ENCODE data around the gene ZIC5.

The ZIC5 gene

DNA sequence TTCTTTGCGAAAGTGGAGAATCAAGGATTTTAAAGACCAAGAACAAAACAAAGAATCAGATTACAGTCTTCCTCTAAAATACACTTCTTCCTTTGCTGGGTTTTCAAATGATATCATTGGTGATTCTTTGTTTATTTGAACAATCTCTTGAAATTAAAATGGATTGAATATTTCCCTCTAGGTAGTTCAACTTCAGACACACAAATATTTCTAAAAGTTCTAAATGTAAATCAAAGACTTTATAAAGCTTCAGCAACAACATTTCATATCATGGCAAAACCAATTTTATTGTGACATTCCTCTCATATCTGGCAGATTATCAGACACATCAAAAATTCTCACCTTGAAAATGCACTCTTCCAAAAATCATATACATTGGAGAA is 23.1 kb upstream of the ZIC5 start:
- peaks cover 4% of the 10 kb centered on the region for H3K79me1 ChIP-seq (replicated peaks; ENCODE audit: low read length, poor library complexity, severe bottlenecking)
- no CpG with 5 or more reads among the region's 1 CpG for WGBS
- no peak overlapping the region for H3K4ac ChIP-seq (ENCODE audit: low read depth in 1 of 2, low read length in 2 of 2)

DNA sequence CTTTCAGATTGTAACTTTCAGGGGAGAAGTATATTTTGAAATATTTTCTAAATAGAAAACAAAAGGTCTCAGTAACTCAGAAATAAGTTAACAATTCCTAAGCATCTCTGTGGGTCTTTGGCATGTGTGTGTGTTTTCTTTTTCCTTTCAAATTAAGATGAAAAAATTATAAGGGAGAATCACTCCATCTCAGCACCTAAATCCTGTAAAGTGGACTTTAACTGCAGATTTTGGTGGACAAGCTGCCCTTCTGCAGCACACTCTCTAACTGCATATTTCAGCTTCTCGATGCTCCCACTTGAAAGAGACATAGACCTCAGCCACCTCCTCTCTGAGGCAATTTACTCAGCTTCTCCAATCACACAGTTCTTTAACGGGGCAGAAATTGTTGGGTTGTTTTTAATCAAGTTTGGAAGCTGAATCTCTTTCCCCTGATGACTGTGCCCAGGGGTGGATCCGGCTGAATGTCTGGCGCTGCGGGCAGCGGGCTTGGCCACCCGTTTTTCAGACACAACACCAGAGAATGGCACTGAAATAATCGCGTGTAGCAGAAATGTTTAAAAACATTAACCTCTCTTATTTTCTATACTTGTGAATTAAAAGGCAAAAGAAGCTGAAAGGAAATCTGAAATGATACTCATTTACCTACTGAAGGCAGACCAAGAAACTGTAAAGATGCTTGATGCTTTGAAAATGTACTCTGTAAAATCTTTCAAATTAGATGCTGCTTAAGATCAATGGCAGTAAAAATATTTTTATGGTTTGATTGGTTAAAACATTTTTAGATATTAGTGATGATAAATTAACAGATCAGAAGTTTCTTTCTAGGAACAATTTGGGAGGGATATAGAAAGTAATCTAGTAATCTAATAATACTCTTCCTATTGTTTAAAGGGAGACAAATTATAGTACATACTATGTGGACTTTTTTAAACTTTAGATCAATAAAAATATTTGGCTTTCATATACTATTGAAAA is 22.4 kb upstream of the ZIC5 start:
- Histone ChIP-seq H3K14ac (ENCODE audit: low read length in 2 of 2) (no peak overlapping the region), H3K27me3 (ENCODE audit: control insufficient read depth in 1 of 2, insufficient read depth in 1 of 2, low read length in 2 of 2) (peaks cover 0 to 100% of the 10 kb centered on the region in 2 experiments), H3K4ac (ENCODE audit: low read depth in 1 of 2, low read length in 2 of 2) (no peak overlapping the region), H3K9me3 (ENCODE audit: control insufficient read depth, low read length) (peaks cover 18% of the 10 kb centered on the region), H2AK5ac (ENCODE audit: low read length, severe bottlenecking) (peak overlapping the region; percentile 58), H2BK120ac (ENCODE audit: low read depth, low read length) (no peak overlapping the region), H3K27ac (ENCODE audit: low read length, poor library complexity, severe bottlenecking) (peak overlapping the region; percentile 86), H4K91ac (ENCODE audit: low read length) (no peak overlapping the region), H4K8ac (ENCODE audit: low read length) (no peak overlapping the region), H2AFZ (ENCODE audit: low read depth, low read length) (no peak overlapping the region), H3K9ac (ENCODE audit: low read length) (no peak overlapping the region), H3K36me3 (ENCODE audit: control insufficient read depth in 1 of 2, insufficient read depth in 2 of 2, low read depth in 1 of 2, low read length in 2 of 2) (no peaks in the 10 kb centered on the region), H3K4me1 (ENCODE audit: control insufficient read depth, insufficient read depth, low read depth, low read length) (peaks cover 30% of the 10 kb centered on the region), H3K4me2 (ENCODE audit: low read length, poor library complexity, severe bottlenecking) (peak overlapping the region; percentile 74), H3K4me3 (ENCODE audit: insufficient read depth in 1 of 2, low read depth in 1 of 2, low read length in 2 of 2) (no peak overlapping the region), H3K18ac (ENCODE audit: low read depth in 1 of 2, low read length in 2 of 2) (no peak overlapping the region), H3K79me1 (replicated peaks; ENCODE audit: low read length, poor library complexity, severe bottlenecking) (peaks cover 4% of the 10 kb centered on the region), H2BK5ac (ENCODE audit: low read depth, low read length, poor library complexity, severe bottlenecking) (peak overlapping the region; percentile 83), H2BK15ac (ENCODE audit: low read depth, poor library complexity, severe bottlenecking) (no peak overlapping the region), H3K23ac (ENCODE audit: low read length in 2 of 2) (no peak overlapping the region), H2BK12ac (ENCODE audit: low read length in 2 of 2) (no peak overlapping the region)
- WGBS: 0% methylated on average over 4 of the region's 9 CpGs
- no peak for DNase-seq

More for the DNA sequence above, 23.1 kb upstream of the ZIC5 start:
- H4K91ac ChIP-seq (ENCODE audit: low read length): no peak overlapping the region
- H3K27me3 ChIP-seq (ENCODE audit: control insufficient read depth in 1 of 2, insufficient read depth in 1 of 2, low read length in 2 of 2): peaks cover 0 to 98% of the 10 kb centered on the region in 2 experiments
- peaks cover 25% of the 10 kb centered on the region for H3K4me1 ChIP-seq (ENCODE audit: control insufficient read depth, insufficient read depth, low read depth, low read length)
- H2AK5ac ChIP-seq (ENCODE audit: low read length, severe bottlenecking): no peak overlapping the region
- no peak overlapping the region for H3K23ac ChIP-seq (ENCODE audit: low read length in 2 of 2)
- H3K9me3 ChIP-seq (ENCODE audit: control insufficient read depth, low read length): peaks cover 18% of the 10 kb centered on the region
- H2BK120ac ChIP-seq (ENCODE audit: low read depth, low read length): no peak overlapping the region
- H2BK5ac ChIP-seq (ENCODE audit: low read depth, low read length, poor library complexity, severe bottlenecking): no peak overlapping the region
- no peak overlapping the region for H2AFZ ChIP-seq (ENCODE audit: low read depth, low read length)
- H3K4me2 ChIP-seq (ENCODE audit: low read length, poor library complexity, severe bottlenecking): no peak overlapping the region
- H3K14ac ChIP-seq (ENCODE audit: low read length in 2 of 2): no peak overlapping the region
- H2BK15ac ChIP-seq (ENCODE audit: low read depth, poor library complexity, severe bottlenecking): no peak overlapping the region
- no peak overlapping the region for H4K8ac ChIP-seq (ENCODE audit: low read length)
- DNase-seq: no peak
- no peak overlapping the region for H3K27ac ChIP-seq (ENCODE audit: low read length, poor library complexity, severe bottlenecking)
- H3K36me3 ChIP-seq (ENCODE audit: control insufficient read depth in 1 of 2, insufficient read depth in 2 of 2, low read depth in 1 of 2, low read length in 2 of 2): no peaks in the 10 kb centered on the region
- H2BK12ac ChIP-seq (ENCODE audit: low read length in 2 of 2): no peak overlapping the region
- no peak overlapping the region for H3K9ac ChIP-seq (ENCODE audit: low read length)
- no peak overlapping the region for H3K4me3 ChIP-seq (ENCODE audit: insufficient read depth in 1 of 2, low read depth in 1 of 2, low read length in 2 of 2)
- H3K18ac ChIP-seq (ENCODE audit: low read depth in 1 of 2, low read length in 2 of 2): no peak overlapping the region

DNA sequence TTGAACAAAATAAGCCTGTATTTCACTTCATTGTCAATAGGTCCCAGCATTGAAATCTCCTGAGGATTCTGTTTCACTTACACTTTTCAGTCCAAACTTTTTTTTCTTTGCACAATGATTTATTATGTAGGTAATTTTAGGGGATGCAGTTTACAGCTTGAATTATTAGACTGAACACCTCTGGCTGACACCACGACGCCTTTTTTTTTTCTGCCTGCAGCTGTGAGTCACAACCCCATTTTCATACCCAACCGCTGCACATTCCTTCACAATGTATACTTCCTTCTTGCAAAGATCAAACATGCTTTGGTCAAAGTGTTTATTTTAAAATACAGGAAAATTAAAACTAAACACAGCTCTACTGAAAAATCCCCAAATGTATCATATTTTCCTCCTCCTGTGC is 21.4 kb upstream of the ZIC5 start:
- no peak overlapping the region for H3K14ac ChIP-seq (ENCODE audit: low read length in 2 of 2)
- peaks cover 4% of the 10 kb centered on the region for H3K79me1 ChIP-seq (replicated peaks; ENCODE audit: low read length, poor library complexity, severe bottlenecking)
- peak overlapping the region; percentile 89 for H3K27ac ChIP-seq (ENCODE audit: low read length, poor library complexity, severe bottlenecking)
- no peak overlapping the region for H3K4ac ChIP-seq (ENCODE audit: low read depth in 1 of 2, low read length in 2 of 2)
- no peak overlapping the region for H2BK15ac ChIP-seq (ENCODE audit: low read depth, poor library complexity, severe bottlenecking)
- H2BK12ac ChIP-seq (ENCODE audit: low read length in 2 of 2): no peak overlapping the region
- no peak overlapping the region for H4K91ac ChIP-seq (ENCODE audit: low read length)
- no peak overlapping the region for H3K9ac ChIP-seq (ENCODE audit: low read length)
- no peak overlapping the region for H3K18ac ChIP-seq (ENCODE audit: low read depth in 1 of 2, low read length in 2 of 2)
- H3K36me3 ChIP-seq (ENCODE audit: control insufficient read depth in 1 of 2, insufficient read depth in 2 of 2, low read depth in 1 of 2, low read length in 2 of 2): no peaks in the 10 kb centered on the region
- no peak overlapping the region for H3K4me3 ChIP-seq (ENCODE audit: insufficient read depth in 1 of 2, low read depth in 1 of 2, low read length in 2 of 2)
- H4K8ac ChIP-seq (ENCODE audit: low read length): no peak overlapping the region
- no peak overlapping the region for H3K4me2 ChIP-seq (ENCODE audit: low read length, poor library complexity, severe bottlenecking)
- H3K9me3 ChIP-seq (ENCODE audit: control insufficient read depth, low read length): peaks cover 18% of the 10 kb centered on the region
- no peak overlapping the region for H2BK120ac ChIP-seq (ENCODE audit: low read depth, low read length)
- no peak overlapping the region for H2BK5ac ChIP-seq (ENCODE audit: low read depth, low read length, poor library complexity, severe bottlenecking)
- H3K23ac ChIP-seq (ENCODE audit: low read length in 2 of 2): no peak overlapping the region
- peaks cover 0 to 100% of the 10 kb centered on the region in 2 experiments for H3K27me3 ChIP-seq (ENCODE audit: control insufficient read depth in 1 of 2, insufficient read depth in 1 of 2, low read length in 2 of 2)
- WGBS: 6% methylated on average over 3 of the region's 3 CpGs
- H2AK5ac ChIP-seq (ENCODE audit: low read length, severe bottlenecking): no peak overlapping the region
- H3K4me1 ChIP-seq (ENCODE audit: control insufficient read depth, insufficient read depth, low read depth, low read length): peaks cover 33% of the 10 kb centered on the region
- DNase-seq: no peak
- H2AFZ ChIP-seq (ENCODE audit: low read depth, low read length): no peak overlapping the region

Measured in mesenchymal stem cell (in vitro differentiated cells and primary cell).